ENCODE results near the gene SCD5.

The SCD5 gene

GRCh38 chr4:82753725-82754410 lies 44.7 kb downstream of the SCD5 start:
- TF ChIP-seq CTCF (IDR thresholded peaks at IDR 0.05; ENCODE audit: low read depth, low read length, missing control alignments): no peak
- DNase-seq (ENCODE audit: low read depth): no peak
- no peak overlapping the region for H3K4me3 ChIP-seq (ENCODE audit: low read depth, low read length)

- DNase-seq (ENCODE audit: low read depth): no peak
- H3K4me3 ChIP-seq (ENCODE audit: low read depth, low read length): no peak overlapping the region
Observed at GRCh38 chr4:82753238-82753637, 45.4 kb downstream of the SCD5 start.

GRCh38 chr4:82748810-82749470 lies 49.7 kb downstream of the SCD5 start:
- DNase-seq (ENCODE audit: low read depth): no peak

More at GRCh38 chr4:82753238-82753637, 45.4 kb downstream of the SCD5 start:
- no peak for TF ChIP-seq CTCF (IDR thresholded peaks at IDR 0.05; ENCODE audit: low read depth, low read length, missing control alignments)

GRCh38 chr4:82747686-82748575 lies 50.7 kb downstream of the SCD5 start:
- DNase-seq (ENCODE audit: low read depth): no peak
- no peak overlapping the region for H3K4me3 ChIP-seq (ENCODE audit: low read depth, low read length)
- no peak for TF ChIP-seq CTCF (IDR thresholded peaks at IDR 0.05; ENCODE audit: low read depth, low read length, missing control alignments)

More at GRCh38 chr4:82748810-82749470, 49.7 kb downstream of the SCD5 start:
- no peak for TF ChIP-seq CTCF (IDR thresholded peaks at IDR 0.05; ENCODE audit: low read depth, low read length, missing control alignments)
- no peak overlapping the region for H3K4me3 ChIP-seq (ENCODE audit: low read depth, low read length)

GRCh38 chr4:82746705-82747574 lies 51.7 kb downstream of the SCD5 start:
- DNase-seq (ENCODE audit: low read depth): no peak
- no peak for TF ChIP-seq CTCF (IDR thresholded peaks at IDR 0.05; ENCODE audit: low read depth, low read length, missing control alignments)
- H3K4me3 ChIP-seq (ENCODE audit: low read depth, low read length): no peak overlapping the region

GRCh38 chr4:82745173-82745842 lies 53.3 kb downstream of the SCD5 start:
- DNase-seq (ENCODE audit: low read depth): no peak
- H3K4me3 ChIP-seq (ENCODE audit: low read depth, low read length): no peak overlapping the region
- TF ChIP-seq CTCF (IDR thresholded peaks at IDR 0.05; ENCODE audit: low read depth, low read length, missing control alignments): no peak
